Neural cell (in vitro differentiated cells): ENCODE measurements around the gene ADGRG7.

Experiments
- EZH2 ChIP-seq: fragments of 200-600, 300-800 bp; shearing (Covaris generic), sonication (generic); IDR thresholded peaks from 2 replicates; pipeline ENCODE4 v1.6.1; 2014; ENCODE audit warnings: antibody characterized with exemption, low read length, borderline replicate concordance, mild to moderate bottlenecking; ENCODE audit not compliant: insufficient read depth, poor library complexity, severe bottlenecking
- MXI1 ChIP-seq: fragments of 450-650 bp; conservative IDR thresholded peaks from 2 replicates; pipeline ENCODE4 v1.6.1; 2014; ENCODE audit warnings: antibody characterized with exemption, mild to moderate bottlenecking; ENCODE audit not compliant: poor library complexity, severe bottlenecking
- POLR2AphosphoS5 ChIP-seq: IDR thresholded peaks from 2 replicates; pipeline ENCODE4 v1.6.1; 2012
- RAD21 ChIP-seq: fragments of 450-650 bp; conservative IDR thresholded peaks from 2 replicates; pipeline ENCODE4 v1.6.1; 2014; ENCODE audit warnings: antibody characterized with exemption, mild to moderate bottlenecking, moderate library complexity
- TAF1 ChIP-seq: IDR thresholded peaks from 2 replicates; pipeline ENCODE4 v1.6.1; 2012; ENCODE audit warnings: low read depth
- TF ChIP-seq, protein P1 (sequence below): fragments of 450-650 bp; IDR thresholded peaks from 2 replicates; pipeline ENCODE4 v1.5.1; 2014; ENCODE audit warnings: antibody characterized with exemption, mild to moderate bottlenecking, moderate library complexity; ENCODE audit not compliant: poor library complexity, severe bottlenecking
- TF ChIP-seq, protein P2 (sequence below): IDR thresholded peaks from 2 replicates; pipeline ENCODE4 v1.6.1; 2012; ENCODE audit warnings: borderline replicate concordance

DNA sequence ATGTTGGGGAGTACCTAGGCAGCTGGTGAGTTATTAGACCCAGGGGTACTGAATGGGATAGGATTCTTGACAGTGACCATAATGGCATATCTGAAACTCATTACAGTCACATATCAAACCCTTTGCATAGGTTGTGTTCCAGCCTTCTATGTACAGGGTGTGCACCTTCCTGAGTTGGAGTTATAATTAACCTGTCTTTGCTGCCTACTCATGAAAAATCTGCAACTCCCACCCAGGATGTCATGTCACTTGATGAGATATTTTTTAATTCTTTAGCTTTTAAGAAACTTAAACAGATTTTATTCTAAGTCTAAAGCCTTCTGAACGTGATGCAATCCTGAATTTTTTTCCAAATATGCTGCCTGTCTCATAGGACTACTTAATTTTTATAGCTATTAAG is 21.1 kb upstream of the ADGRG7 start:
- TF ChIP-seq, protein P1, sequence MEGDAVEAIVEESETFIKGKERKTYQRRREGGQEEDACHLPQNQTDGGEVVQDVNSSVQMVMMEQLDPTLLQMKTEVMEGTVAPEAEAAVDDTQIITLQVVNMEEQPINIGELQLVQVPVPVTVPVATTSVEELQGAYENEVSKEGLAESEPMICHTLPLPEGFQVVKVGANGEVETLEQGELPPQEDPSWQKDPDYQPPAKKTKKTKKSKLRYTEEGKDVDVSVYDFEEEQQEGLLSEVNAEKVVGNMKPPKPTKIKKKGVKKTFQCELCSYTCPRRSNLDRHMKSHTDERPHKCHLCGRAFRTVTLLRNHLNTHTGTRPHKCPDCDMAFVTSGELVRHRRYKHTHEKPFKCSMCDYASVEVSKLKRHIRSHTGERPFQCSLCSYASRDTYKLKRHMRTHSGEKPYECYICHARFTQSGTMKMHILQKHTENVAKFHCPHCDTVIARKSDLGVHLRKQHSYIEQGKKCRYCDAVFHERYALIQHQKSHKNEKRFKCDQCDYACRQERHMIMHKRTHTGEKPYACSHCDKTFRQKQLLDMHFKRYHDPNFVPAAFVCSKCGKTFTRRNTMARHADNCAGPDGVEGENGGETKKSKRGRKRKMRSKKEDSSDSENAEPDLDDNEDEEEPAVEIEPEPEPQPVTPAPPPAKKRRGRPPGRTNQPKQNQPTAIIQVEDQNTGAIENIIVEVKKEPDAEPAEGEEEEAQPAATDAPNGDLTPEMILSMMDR, result no peak
- no peak for TF ChIP-seq TAF1
- no peak for TF ChIP-seq MXI1
- TF ChIP-seq RAD21, result no peak
- TF ChIP-seq, protein P2, sequence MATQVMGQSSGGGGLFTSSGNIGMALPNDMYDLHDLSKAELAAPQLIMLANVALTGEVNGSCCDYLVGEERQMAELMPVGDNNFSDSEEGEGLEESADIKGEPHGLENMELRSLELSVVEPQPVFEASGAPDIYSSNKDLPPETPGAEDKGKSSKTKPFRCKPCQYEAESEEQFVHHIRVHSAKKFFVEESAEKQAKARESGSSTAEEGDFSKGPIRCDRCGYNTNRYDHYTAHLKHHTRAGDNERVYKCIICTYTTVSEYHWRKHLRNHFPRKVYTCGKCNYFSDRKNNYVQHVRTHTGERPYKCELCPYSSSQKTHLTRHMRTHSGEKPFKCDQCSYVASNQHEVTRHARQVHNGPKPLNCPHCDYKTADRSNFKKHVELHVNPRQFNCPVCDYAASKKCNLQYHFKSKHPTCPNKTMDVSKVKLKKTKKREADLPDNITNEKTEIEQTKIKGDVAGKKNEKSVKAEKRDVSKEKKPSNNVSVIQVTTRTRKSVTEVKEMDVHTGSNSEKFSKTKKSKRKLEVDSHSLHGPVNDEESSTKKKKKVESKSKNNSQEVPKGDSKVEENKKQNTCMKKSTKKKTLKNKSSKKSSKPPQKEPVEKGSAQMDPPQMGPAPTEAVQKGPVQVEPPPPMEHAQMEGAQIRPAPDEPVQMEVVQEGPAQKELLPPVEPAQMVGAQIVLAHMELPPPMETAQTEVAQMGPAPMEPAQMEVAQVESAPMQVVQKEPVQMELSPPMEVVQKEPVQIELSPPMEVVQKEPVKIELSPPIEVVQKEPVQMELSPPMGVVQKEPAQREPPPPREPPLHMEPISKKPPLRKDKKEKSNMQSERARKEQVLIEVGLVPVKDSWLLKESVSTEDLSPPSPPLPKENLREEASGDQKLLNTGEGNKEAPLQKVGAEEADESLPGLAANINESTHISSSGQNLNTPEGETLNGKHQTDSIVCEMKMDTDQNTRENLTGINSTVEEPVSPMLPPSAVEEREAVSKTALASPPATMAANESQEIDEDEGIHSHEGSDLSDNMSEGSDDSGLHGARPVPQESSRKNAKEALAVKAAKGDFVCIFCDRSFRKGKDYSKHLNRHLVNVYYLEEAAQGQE, result no peak
- TF ChIP-seq POLR2AphosphoS5, result no peak
- TF ChIP-seq EZH2, result no peak
